Measurements from ENCODE around the gene HNRNPA3. TPM values are rescaled to one million over a fixed set of nuclear protein-coding genes. Genes with fewer than 3 reads are reported as not detected.

HNRNPA3 gene
- total RNA-seq, 1 donor from 2014 or later = 55.1 TPM

- ATAC-seq (no peak), DNase-seq (ENCODE audit: low spot score) (no peak)
These were observed 55.7 kb downstream of the HNRNPA3 start for GRCh38 chr2:177268187-177268871.

DNA sequence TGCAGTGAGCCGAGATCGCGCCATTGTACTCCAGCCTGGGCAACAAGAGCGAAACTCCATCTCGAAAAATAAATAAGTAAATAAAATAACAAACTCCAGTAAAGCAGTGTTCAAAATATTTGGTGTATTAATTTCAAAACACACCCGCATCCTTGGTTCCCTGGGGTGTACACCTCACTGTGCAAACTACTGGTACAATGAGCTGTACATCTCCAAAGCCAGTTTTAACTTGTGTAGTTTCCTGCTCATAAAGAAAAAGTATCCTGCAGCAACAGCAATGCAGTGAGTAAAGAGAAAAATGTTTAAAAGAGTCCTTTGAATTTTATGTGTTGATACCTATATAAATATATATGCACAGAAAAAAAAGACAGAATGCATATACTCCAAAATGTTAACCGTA, 56.3 kb downstream of the HNRNPA3 start:
- ATAC-seq (no peak), DNase-seq (ENCODE audit: low spot score) (no peak)

GRCh38 chr2:177270531-177270930, 57.9 kb downstream of the HNRNPA3 start:
- ATAC-seq (no peak), DNase-seq (ENCODE audit: low spot score) (no peak)

DNA sequence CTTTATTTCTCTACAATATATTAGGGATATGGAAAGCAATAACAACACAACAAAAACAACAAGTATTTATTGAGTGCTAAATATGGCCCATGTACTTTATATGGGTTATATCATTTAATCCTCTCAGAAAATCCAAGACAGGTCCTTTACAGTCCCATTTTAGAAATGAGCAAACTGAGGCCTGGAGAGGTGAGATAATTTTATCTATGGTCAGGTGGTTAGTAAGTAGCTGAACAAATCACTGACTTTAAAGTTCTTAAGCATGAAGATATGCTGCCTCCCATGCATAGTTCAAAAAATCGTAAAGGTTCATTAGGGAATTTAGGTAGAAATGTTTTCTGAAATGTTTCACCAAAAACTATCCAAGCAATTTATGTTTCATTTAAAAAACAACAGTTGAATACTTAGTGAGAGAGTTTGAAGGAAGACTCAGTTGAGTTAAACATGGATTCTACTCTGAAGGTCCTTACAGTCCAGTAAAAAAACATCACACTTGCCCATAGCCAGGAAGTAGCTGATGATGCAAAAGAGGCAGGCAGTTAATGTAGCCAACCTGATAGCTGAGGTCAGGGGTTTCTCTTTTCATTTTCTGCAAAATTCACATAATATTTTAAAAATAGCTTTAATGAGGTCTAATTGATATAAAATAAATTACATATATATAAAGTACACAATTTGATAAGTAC, 59.5 kb downstream of the HNRNPA3 start:
- no peak for DNase-seq (ENCODE audit: low spot score)
- ATAC-seq = no peak

DNA sequence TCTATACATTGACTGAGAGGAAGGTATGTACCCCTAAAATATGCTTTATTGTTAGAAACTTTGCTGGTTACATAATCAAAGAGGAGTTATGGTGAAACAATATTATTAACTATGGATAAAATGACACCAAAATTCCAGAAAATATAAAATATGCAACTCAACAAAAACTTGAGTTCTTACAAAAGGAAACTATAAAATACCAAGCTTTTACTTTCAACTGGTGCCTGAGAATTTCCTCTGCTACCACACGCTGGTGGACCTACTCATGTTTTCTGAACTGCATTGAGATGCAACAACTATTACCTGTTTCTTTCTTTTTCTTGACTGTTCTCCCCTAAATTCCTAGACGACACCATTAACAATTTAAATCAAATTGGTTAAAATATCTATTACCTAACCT, 60.2 kb downstream of the HNRNPA3 start:
- DNase-seq (ENCODE audit: low spot score) (no peak), ATAC-seq (no peak)

- ATAC-seq (peak; percentile 91), DNase-seq (ENCODE audit: low spot score) (peak; percentile 65)
These were observed 60.8 kb downstream of the HNRNPA3 start for GRCh38 chr2:177273408-177273807.

Other genes with a start within 250 kb of the HNRNPA3 start
- gene NFE2L2, start 51.9 kb downstream of the HNRNPA3 start, total RNA-seq = 29.2 TPM
- gene AGPS, start 180.0 kb downstream of the HNRNPA3 start, total RNA-seq = 31.0 TPM

All from left lobe of liver (tissue), 2 donors.